ENCODE data around the gene CTIF. TPM values are rescaled to one million over a fixed set of nuclear protein-coding genes. Genes with fewer than 3 reads are reported as not detected.
A peak's percentile ranks its signal among the peaks of the same experiment; 100 is the strongest.

CTIF gene
- total and polyA plus RNA-seq, 2 experiments from 2014 or later, result 8.6 to 14.4 TPM

DNA sequence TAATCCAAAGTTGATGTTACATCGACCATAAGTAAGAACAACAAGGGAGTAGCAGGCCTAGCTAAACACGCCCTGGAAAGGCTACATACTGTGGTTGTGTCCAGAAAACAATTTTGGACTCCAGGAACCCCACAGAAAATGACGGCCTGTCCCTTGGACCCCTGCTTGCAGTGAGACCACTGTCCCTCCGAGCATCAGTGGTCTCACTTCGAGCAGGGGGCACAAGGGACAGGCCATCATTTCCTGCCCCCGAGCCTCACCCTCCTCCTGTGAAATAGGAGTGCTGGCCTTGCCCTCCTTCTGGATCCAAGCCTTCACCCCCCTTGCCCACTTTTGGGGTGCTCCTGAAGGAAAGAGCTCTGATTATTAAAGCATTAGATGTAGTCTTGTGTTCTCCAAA, 144.4 kb downstream of the CTIF start (continued):
- TF ChIP-seq, protein P1, sequence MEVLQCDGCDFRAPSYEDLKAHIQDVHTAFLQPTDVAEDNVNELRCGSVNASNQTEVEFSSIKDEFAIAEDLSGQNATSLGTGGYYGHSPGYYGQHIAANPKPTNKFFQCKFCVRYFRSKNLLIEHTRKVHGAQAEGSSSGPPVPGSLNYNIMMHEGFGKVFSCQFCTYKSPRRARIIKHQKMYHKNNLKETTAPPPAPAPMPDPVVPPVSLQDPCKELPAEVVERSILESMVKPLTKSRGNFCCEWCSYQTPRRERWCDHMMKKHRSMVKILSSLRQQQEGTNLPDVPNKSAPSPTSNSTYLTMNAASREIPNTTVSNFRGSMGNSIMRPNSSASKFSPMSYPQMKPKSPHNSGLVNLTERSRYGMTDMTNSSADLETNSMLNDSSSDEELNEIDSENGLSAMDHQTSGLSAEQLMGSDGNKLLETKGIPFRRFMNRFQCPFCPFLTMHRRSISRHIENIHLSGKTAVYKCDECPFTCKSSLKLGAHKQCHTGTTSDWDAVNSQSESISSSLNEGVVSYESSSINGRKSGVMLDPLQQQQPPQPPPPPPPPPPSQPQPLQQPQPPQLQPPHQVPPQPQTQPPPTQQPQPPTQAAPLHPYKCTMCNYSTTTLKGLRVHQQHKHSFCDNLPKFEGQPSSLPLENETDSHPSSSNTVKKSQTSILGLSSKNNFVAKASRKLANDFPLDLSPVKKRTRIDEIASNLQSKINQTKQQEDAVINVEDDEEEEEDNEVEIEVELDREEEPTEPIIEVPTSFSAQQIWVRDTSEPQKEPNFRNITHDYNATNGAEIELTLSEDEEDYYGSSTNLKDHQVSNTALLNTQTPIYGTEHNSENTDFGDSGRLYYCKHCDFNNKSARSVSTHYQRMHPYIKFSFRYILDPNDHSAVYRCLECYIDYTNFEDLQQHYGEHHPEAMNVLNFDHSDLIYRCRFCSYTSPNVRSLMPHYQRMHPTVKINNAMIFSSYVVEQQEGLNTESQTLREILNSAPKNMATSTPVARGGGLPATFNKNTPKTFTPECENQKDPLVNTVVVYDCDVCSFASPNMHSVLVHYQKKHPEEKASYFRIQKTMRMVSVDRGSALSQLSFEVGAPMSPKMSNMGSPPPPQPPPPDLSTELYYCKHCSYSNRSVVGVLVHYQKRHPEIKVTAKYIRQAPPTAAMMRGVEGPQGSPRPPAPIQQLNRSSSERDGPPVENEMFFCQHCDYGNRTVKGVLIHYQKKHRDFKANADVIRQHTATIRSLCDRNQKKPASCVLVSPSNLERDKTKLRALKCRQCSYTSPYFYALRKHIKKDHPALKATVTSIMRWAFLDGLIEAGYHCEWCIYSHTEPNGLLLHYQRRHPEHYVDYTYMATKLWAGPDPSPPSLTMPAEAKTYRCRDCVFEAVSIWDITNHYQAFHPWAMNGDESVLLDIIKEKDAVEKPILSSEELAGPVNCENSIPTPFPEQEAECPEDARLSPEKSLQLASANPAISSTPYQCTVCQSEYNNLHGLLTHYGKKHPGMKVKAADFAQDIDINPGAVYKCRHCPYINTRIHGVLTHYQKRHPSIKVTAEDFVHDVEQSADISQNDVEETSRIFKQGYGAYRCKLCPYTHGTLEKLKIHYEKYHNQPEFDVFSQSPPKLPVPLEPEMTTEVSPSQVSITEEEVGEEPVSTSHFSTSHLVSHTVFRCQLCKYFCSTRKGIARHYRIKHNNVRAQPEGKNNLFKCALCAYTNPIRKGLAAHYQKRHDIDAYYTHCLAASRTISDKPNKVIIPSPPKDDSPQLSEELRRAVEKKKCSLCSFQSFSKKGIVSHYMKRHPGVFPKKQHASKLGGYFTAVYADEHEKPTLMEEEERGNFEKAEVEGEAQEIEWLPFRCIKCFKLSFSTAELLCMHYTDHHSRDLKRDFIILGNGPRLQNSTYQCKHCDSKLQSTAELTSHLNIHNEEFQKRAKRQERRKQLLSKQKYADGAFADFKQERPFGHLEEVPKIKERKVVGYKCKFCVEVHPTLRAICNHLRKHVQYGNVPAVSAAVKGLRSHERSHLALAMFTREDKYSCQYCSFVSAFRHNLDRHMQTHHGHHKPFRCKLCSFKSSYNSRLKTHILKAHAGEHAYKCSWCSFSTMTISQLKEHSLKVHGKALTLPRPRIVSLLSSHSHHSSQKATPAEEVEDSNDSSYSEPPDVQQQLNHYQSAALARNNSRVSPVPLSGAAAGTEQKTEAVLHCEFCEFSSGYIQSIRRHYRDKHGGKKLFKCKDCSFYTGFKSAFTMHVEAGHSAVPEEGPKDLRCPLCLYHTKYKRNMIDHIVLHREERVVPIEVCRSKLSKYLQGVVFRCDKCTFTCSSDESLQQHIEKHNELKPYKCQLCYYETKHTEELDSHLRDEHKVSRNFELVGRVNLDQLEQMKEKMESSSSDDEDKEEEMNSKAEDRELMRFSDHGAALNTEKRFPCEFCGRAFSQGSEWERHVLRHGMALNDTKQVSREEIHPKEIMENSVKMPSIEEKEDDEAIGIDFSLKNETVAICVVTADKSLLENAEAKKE (CRISPR knock-in tag; IDR thresholded peaks at IDR 0.05), result no peak

DNA sequence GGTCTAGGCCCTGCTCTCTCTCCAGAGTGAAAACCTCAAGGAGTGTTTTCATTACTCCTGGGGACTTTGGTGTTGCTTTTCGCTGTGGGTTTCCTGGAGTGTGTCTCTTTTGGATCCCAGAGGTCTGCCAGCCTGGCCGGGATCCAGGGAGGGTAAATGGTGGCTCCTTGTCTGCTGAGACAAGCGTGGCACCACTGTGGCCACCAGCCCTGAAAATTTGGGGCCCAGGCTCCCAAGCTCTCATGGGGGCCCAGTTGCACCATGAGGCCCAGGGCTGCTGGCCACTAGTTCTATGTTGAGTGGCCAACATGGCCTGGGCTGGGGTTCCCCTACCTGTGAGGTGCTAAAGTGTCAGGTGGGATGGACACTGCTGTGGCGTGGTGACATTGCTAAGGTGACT, 144.8 kb downstream of the CTIF start:
- peaks cover 4% of the 10 kb centered on the region for H3K27me3 Mint-ChIP-seq (ENCODE audit: insufficient read depth, low read depth, poor library complexity)
- H3K4me2 ChIP-seq, result no peak overlapping the region
- H3F3A ChIP-seq (replicated peaks; ENCODE audit: low read depth), result no peaks in the 10 kb centered on the region
- H3K27me3 ChIP-seq (ENCODE audit: insufficient read depth), result no peaks in the 10 kb centered on the region
- no peak overlapping the region for H3K27ac ChIP-seq (ENCODE audit: low read depth)
- H3K4me1 Mint-ChIP-seq, result no peaks in the 10 kb centered on the region; the same call in 2 of the 3 replicates
- ATAC-seq (no peak), DNase-seq (ENCODE audit: low spot score) (no peak)
- peaks cover 4% of the 10 kb centered on the region; the same call in 1 of the 2 replicates for H3K36me3 ChIP-seq (ENCODE audit: insufficient read depth)
- H3K79me2 ChIP-seq (replicated peaks; ENCODE audit: insufficient read depth), result no peaks in the 10 kb centered on the region
- 0 out of 2 replicates have a peak overlapping the region, but pooled peaks have one; percentile 36 for H3K27ac Mint-ChIP-seq
- H2AFZ ChIP-seq, result no peak overlapping the region
- H3K4me3 Mint-ChIP-seq, result no peak overlapping the region
- H3K9me3 Mint-ChIP-seq, result no peaks in the 10 kb centered on the region; the same call in 2 of the 3 replicates
- no peaks in the 10 kb centered on the region for H3K9me2 ChIP-seq (ENCODE audit: insufficient read depth)
- no peaks in the 10 kb centered on the region for H3K4me1 ChIP-seq (ENCODE audit: insufficient read depth)
- H3K36me3 Mint-ChIP-seq (ENCODE audit: low read depth), result peaks cover 4% of the 10 kb centered on the region; the same call in 1 of the 3 replicates
- H3K4me3 ChIP-seq, result no peak overlapping the region
- TF ChIP-seq POLR2AphosphoS5 (IDR thresholded peaks at IDR 0.05; ENCODE audit: low read depth), result no peak
- no peak for TF ChIP-seq CREB1 (CRISPR knock-in tag; IDR thresholded peaks at IDR 0.05; ENCODE audit: low read depth)
- TF ChIP-seq, protein P2, sequence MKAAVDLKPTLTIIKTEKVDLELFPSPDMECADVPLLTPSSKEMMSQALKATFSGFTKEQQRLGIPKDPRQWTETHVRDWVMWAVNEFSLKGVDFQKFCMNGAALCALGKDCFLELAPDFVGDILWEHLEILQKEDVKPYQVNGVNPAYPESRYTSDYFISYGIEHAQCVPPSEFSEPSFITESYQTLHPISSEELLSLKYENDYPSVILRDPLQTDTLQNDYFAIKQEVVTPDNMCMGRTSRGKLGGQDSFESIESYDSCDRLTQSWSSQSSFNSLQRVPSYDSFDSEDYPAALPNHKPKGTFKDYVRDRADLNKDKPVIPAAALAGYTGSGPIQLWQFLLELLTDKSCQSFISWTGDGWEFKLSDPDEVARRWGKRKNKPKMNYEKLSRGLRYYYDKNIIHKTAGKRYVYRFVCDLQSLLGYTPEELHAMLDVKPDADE (IDR thresholded peaks at IDR 0.05), result no peak
- TF ChIP-seq, protein P3, sequence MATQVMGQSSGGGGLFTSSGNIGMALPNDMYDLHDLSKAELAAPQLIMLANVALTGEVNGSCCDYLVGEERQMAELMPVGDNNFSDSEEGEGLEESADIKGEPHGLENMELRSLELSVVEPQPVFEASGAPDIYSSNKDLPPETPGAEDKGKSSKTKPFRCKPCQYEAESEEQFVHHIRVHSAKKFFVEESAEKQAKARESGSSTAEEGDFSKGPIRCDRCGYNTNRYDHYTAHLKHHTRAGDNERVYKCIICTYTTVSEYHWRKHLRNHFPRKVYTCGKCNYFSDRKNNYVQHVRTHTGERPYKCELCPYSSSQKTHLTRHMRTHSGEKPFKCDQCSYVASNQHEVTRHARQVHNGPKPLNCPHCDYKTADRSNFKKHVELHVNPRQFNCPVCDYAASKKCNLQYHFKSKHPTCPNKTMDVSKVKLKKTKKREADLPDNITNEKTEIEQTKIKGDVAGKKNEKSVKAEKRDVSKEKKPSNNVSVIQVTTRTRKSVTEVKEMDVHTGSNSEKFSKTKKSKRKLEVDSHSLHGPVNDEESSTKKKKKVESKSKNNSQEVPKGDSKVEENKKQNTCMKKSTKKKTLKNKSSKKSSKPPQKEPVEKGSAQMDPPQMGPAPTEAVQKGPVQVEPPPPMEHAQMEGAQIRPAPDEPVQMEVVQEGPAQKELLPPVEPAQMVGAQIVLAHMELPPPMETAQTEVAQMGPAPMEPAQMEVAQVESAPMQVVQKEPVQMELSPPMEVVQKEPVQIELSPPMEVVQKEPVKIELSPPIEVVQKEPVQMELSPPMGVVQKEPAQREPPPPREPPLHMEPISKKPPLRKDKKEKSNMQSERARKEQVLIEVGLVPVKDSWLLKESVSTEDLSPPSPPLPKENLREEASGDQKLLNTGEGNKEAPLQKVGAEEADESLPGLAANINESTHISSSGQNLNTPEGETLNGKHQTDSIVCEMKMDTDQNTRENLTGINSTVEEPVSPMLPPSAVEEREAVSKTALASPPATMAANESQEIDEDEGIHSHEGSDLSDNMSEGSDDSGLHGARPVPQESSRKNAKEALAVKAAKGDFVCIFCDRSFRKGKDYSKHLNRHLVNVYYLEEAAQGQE (IDR thresholded peaks at IDR 0.05; ENCODE audit: unreplicated experiment), result no peak
- TF ChIP-seq ZNF114 (CRISPR knock-in tag; IDR thresholded peaks at IDR 0.05), result no peak
- TF ChIP-seq JUNB (IDR thresholded peaks at IDR 0.05; ENCODE audit: unreplicated experiment), result no peak
- no peak for TF ChIP-seq NANOG (IDR thresholded peaks at IDR 0.05; ENCODE audit: borderline replicate concordance)
- no peak for TF ChIP-seq ZNF331 (CRISPR knock-in tag; IDR thresholded peaks at IDR 0.05; ENCODE audit: low read depth)
- no peaks in the 10 kb centered on the region for H4K20me1 ChIP-seq (replicated peaks; ENCODE audit: insufficient read depth)
